NAMALWA (cell line): Measurements from ENCODE around the gene CHST13.

Experiments
- DNase-seq: peaks from one replicate; pipeline ENCODE4 v3.0.0-alpha.2; 2015; ENCODE audit warnings: low spot score

CHST13 gene

DNA sequence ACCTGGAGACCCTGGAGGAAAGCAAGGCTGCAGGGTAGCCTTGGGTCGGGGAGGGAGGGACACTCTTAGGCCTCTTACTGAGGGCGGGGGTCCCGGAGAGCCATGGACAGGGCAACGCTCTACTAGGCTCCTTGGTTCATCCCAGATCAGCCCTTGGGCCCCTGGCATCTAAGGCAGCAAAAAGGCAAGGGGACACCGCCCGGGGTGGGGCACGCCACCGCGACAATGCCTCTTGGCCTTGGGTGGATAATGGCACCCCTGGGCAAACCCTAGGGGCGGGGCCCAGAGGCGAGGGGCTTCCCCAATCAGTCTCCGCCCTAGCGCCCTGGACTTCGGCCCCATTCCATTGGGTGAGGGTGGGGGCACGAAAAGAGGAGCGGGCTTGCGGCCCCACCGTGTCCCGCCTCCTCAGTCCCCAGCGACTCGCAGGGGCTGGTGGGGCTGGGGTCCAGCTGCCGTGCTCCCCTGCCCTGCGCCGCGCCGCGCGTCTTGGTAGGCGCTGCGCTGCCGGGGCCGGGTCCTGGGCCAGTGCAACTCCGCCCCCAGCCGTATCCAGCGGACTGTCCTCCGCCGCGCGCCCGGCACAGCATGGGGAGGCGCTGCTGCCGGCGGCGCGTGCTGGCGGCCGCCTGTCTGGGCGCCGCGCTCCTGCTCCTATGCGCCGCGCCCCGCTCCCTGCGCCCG is at the start of gene CHST13:
Gene CHST13, plus strand, starts transcription at position 411 of the 684 bp plus-strand sequence. Its CDS starts 178 bp downstream, at position 589.
- DNase-seq, result no peak

GRCh38 chr3:126474498-126475412 is 49.2 kb upstream of the CHST13 start:
- DNase-seq, result peak; percentile 27

GRCh38 chr3:126475413-126476114 is 48.4 kb upstream of the CHST13 start, which contains the start of gene ZXDC:
Gene ZXDC, minus strand, starts transcription at chr3:126475891. Its CDS starts 26 bp downstream, at chr3:126475865.
- peak; percentile 92 for DNase-seq

DNA sequence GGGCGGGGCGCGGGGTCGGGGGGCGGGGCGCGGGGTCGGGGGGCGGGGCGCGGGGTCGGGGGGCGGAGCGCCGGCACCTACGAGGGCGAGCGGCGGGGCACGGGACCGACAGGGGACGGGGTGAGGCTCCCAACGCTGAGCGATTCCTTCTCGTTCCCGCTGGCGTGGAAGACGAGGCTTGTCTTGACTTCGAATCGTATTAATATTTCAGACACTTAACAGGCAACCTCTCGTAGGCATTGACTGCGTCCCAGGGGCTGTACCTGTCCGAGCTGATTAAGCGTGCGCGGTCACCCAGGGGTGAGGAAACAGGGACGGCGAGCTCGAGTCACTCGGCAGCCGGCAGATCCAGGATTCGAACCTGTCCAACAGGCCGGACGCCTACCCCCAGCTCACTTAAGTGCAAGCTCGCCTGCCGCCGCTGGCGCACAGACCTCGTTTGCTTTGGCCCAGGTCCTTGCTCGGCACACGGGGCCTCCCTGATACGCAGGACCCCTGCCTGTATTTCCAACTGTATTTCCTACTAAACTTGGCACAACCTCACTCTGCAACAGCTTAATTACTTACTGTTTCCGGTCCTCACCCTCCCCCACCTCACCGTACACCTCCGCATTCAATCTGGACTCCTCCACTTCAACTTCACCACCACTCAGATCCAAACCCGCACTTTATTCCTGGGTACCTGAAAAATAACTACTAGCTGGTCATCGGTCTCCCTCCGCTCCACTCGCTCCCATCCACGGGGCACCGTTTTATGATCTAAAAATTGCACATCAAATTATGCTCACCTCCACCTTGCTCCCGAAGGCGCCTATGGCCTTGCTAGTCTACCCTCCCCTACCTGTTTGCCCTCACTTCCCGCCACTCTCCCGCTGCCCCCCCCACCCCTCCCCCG is 47.5 kb upstream of the CHST13 start:
- peak; percentile 48 for DNase-seq

GRCh38 chr3:126477061-126477380 is 46.9 kb upstream of the CHST13 start:
- DNase-seq, result no peak

DNA sequence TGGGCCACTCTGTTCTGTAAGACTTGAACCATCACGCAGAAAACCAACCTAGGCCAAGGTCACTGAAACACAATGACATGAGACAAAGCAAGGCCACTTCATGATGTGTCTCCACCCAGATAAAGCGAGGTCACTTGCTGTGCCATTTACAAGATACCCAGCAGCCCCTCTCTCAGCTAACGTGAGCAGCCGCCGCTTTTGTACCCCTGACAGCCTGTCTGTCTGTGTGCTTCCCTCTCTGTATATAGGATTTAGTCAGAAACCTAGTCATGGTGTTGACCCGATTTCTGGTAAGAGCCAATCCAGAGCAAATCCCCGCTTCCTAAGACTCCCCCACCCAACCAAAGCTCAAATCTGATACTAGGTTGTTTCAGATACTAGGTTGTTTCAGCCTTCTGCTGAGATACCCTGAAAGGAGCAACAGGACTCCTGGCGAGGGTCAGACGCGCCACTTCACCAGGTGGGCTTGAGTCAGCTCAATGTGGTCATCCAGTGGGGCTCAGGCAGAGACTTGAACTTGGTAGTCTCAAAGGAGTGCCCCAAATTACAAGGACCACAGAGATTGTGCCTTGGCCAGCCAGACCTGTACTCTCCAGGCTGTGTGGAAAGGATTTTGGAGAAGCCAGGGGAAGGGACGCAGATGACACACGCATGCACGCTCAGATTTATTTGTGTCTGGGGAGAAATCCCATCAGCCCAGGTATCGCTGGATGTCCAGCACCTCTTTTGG is 45.2 kb upstream of the CHST13 start:
- DNase-seq, result no peak

- no peak for DNase-seq
Observed at GRCh38 chr3:126479642-126480041, 44.3 kb upstream of the CHST13 start.

- no peak for DNase-seq
Observed at GRCh38 chr3:126480206-126480605, 43.7 kb upstream of the CHST13 start.

DNA sequence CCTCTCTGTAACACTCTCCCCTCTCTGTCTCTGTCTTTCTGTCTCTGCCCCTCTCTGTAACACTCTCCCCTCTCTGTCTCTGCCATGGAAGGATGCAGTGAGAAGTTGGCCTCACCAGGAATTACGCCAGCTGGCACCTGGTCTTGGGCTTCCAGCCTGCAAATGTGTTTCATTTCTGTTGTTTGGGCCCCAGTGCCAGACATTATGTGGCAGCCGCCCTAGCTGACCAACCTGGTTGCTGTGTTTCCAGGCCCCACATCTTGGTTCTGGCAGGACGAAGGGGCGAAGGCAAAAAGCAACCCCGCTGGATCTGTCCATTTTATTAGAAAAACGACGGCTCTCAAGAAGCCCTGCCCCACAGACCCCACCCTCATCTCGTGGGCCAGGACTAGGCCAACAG is 43.1 kb upstream of the CHST13 start:
- no peak for DNase-seq

DNA sequence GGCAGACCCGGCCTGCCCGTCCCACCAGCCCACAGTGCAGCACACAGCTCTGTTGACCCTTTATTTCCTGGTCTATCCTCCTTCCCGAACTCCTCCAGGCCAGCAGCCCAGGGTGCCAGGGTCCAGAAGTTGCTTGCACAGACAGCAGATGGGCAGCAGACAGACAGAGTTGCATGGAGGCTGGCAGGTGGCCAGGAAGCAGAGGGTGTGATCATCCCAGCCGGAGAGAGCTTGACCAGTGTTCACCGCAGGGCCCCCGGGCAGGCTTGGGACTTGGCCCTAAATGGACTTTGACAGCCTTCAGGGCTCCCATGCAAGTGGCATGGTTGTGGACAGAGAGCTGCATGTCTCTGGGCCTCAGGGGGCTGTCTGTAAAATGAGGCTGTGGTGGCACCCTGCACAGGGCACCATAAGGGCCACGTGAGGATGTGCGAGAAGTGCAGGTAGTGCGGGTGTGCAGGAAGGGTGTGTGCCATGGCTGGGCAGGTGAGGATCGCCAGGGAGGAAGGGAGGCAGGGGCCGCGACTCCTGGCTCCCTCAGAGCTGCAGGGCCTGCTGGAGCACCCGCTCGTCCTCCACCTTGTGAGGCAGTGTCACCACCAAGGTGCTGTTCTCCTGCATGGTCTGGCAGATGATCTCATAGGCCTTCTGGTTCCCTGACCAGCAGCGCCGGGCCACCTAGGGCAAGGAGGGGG is 42.0 kb upstream of the CHST13 start:
- no peak for DNase-seq

DNA sequence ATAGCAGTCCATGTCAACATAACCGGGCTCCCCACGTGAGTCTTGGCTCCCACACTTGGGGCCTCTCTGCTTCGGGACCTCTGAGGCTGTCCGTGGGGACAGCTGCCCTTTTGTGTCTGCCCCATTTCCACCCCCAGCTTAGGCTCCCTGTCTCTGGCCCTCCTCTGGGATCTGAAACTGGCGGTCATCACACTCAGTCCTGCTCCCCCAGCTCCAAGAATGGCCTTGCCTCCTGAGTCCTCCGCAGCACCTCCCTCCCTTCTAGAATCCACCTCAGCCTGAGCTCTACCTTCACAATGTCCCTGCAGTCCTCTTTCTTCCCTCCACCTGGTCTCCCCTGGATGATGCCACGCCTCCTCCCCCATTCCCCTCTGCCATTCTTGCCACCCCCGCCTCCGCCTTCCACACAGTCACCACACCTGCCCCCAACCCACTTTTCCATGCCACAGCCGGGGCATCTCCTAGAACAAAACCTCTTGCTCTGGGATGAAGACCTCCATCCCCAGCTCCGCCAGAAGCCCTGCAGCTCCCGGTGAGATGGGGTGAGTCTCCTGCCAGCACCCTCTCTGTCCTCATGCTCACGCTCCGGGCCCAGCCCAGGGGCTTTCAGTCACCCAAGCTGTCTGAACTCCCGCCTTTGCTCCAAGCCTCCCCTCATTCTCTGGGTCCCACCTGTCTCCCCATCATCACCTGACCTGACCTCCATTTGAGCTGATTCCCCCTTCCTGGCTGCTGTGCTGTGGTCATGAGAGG is 41.3 kb upstream of the CHST13 start:
- no peak for DNase-seq

DNA sequence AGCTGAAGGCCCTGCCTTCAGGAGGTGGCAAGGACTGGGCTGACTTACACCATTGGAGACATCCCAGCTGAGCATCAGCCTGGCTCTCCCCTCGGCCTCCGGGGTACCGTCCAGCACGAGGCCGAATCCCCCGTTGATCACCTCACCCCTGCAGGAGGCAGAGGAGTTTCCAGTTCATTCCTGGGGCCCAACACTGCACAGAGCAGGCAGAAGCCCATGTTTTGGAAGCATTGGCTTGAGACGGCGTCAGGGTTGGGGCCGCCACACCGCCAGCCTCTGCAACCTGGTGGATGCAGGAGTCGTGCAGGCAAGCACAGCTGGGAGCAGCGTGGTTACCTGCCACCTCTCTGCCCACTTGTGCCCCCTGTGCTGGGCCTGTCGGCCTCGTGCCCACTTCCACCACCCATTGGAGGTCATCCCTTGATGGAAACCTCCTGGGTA is 40.6 kb upstream of the CHST13 start:
- DNase-seq, result no peak

- DNase-seq, result no peak
Observed at GRCh38 chr3:126484148-126484547, 39.8 kb upstream of the CHST13 start.

GRCh38 chr3:126484662-126485061 is 39.3 kb upstream of the CHST13 start:
- no peak for DNase-seq

DNA sequence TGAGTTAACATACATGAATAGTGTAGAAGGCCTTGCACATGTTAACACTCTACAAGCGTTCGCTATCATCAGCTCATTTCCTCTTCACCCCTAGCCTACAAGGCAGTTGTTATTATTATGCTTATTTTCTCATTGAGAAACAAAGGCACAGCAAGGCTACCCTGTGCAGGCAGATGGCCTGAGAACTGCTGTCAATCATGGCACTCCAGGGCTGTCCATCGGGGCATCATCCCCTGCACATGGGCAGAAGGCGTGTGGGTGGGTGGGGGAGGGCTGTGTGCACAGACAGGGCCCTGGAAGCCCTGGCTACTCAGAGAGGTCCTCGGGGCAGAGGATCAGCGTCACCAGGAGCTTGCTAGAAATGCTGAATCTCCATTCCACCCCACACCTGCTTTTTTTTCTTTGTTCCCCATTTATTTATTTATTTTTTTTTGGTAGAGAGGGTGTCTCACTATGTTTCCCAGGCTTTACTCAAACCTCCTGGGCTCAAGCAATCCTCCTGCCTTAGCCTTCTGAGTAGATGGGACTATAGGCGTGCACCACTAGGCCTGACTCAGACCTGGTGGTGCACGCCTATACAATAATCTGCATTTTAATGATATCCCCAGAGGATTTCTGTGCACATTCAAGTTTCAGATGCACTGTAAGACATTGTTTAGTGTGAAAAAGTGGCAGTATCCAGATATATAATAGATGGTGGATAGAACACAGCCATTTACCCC is 38.6 kb upstream of the CHST13 start:
- DNase-seq, result no peak

- no peak for DNase-seq
Observed at GRCh38 chr3:126485956-126486355, 38.0 kb upstream of the CHST13 start.

DNA sequence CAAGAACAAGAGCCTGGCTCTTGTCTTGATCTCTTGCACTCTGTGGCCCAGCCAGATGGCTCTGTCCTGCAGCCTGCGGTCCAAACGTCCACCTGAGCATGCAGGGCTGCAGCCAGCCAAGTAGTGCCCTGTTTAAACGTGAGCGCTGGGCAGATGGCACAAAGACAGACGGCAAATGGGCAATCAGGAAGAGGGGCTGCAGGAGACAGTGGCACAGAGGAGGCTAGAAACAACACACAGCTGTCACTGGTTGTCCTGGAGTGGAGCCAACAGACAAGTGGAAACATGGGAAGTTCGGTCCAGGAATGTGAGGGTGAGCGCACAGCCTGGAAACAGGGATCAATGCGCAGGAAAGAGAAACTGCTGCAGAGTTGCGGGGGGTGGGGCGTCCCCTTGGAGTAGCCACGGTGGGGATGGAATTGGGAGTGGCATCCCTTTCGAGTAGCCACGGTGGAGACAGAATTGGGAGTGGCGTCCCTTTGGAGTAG is 37.6 kb upstream of the CHST13 start:
- DNase-seq, result no peak

GRCh38 chr3:126487151-126487771 is 36.7 kb upstream of the CHST13 start:
- no peak for DNase-seq
